OCI-LY1 (cell line): Measurements from ENCODE around the gene RNASE4.

Experiments used
- CTCF ChIP-seq: fragments of 200-600 bp; sonication (generic), shearing (Covaris generic); IDR thresholded peaks from 2 replicates; pipeline ENCODE4 v1.5.1; 2017; ENCODE audit warnings: mild to moderate bottlenecking, antibody characterized with exemption, low read length, moderate library complexity, mixed read lengths
- EZH2 ChIP-seq: fragments of 200-600 bp; sonication (generic), shearing (Covaris generic); IDR thresholded peaks from 2 replicates; pipeline ENCODE4 v1.8.0; 2017; ENCODE audit warnings: borderline replicate concordance, mixed run types, mild to moderate bottlenecking, antibody characterized with exemption, low read length, moderate library complexity, mixed read lengths

GRCh38 chr14:20712904-20713303 lies 28.5 kb downstream of the RNASE4 start:
- TF ChIP-seq CTCF (no peak), EZH2 (no peak)
